CD4-positive, alpha-beta memory T cell (primary cell): ENCODE measurements around the gene EEF1G. TPM values are rescaled to one million over a fixed set of nuclear protein-coding genes. Genes with fewer than 3 reads are reported as not detected.
A peak's percentile ranks its signal among the peaks of the same experiment; 100 is the strongest.
"Not testable (repeated sequence)": the region's sequence is repeated elsewhere in the genome, so short reads cannot be mapped to it uniquely, and the experiment has no call there.

Experiments
- CTCF ChIA-PET: fragments of 350-600 bp; sonication (Branson Sonifier 250); formaldehyde crosslinking; loops from one replicate; lab custom pipeline; 2021; ENCODE audit warnings: inconsistent platforms; ENCODE audit not compliant: partially characterized antibody; lab: Charles Lee
- POLR2A ChIA-PET: fragments of 350-600 bp; sonication (Branson Sonifier 250); formaldehyde crosslinking; loops from one replicate; lab custom pipeline; 2021; ENCODE audit not compliant: partially characterized antibody; lab: Charles Lee
- DNase-seq, 5 donors: peaks; one replicate each; pipeline versions ENCODE4 v3.0.0 to v3.0.0-alpha.2; 2020 to 2022; ENCODE audit warnings: mixed read lengths in 1 of 5
- H3K27ac ChIP-seq: one replicate; pipeline ENCODE4 v1.7.0; 2013; ENCODE audit warnings: low read depth, low read length
- H3K27me3 ChIP-seq: 2 replicates; pipeline ENCODE4 v1.7.0; 2013; ENCODE audit warnings: mild to moderate bottlenecking, low read length, moderate library complexity; ENCODE audit not compliant: insufficient read depth
- H3K36me3 ChIP-seq: 2 replicates; pipeline ENCODE4 v1.7.0; 2013; ENCODE audit warnings: mild to moderate bottlenecking, low read length, moderate library complexity; ENCODE audit not compliant: insufficient read depth
- H3K4me1 ChIP-seq: 2 replicates; pipeline ENCODE4 v1.7.0; 2013; ENCODE audit warnings: mild to moderate bottlenecking, low read length, moderate library complexity; ENCODE audit not compliant: insufficient read depth
- H3K4me3 ChIP-seq, 2 donors: one replicate each; pipeline ENCODE4 v1.7.0; 2013; ENCODE audit warnings: low read length in 2 of 2, mild to moderate bottlenecking in 1 of 2
- H3K9me3 ChIP-seq, 2 donors: one replicate each; pipeline ENCODE4 v1.7.0; 2013; ENCODE audit warnings: low read length in 2 of 2, control low read depth in 1 of 2; ENCODE audit not compliant: control insufficient read depth in 1 of 2
- H3K27ac Mint-ChIP-seq, 7 donors: one replicate each; pipeline ENCODE4 v1.8.0; 2020 to 2021; ENCODE audit warnings: mixed read lengths in 7 of 7, mild to moderate bottlenecking in 6 of 7, inconsistent platforms in 3 of 7, moderate library complexity in 3 of 7
- H3K27me3 Mint-ChIP-seq, 2 donors: one replicate each; pipeline ENCODE4 v1.8.0; 2020 to 2021; ENCODE audit warnings: mixed read lengths in 2 of 2
- H3K36me3 Mint-ChIP-seq, 2 donors: one replicate each; pipeline ENCODE4 v1.8.0; 2020 to 2021; ENCODE audit warnings: mixed read lengths in 2 of 2, inconsistent platforms in 1 of 2, mild to moderate bottlenecking in 1 of 2
- H3K4me1 Mint-ChIP-seq, 4 donors: one replicate each; pipeline ENCODE4 v1.8.0; 2020 to 2021; ENCODE audit warnings: mixed read lengths in 4 of 4, mild to moderate bottlenecking in 1 of 4
- H3K4me3 Mint-ChIP-seq, 8 donors: one replicate each; pipeline ENCODE4 v1.8.0; 2020 to 2021; ENCODE audit warnings: mixed read lengths in 8 of 8, mild to moderate bottlenecking in 7 of 8, moderate library complexity in 6 of 8, inconsistent platforms in 3 of 8
- H3K9me3 Mint-ChIP-seq, 8 donors: one replicate each; pipeline ENCODE4 v1.8.0; 2020 to 2021; ENCODE audit warnings: mixed read lengths in 8 of 8, mild to moderate bottlenecking in 5 of 8, inconsistent platforms in 3 of 8, moderate library complexity in 1 of 8
- intact Hi-C: fragments of 100-400 bp; cut with micrococcal nuclease; formaldehyde crosslinking; loops from one replicate; pipeline ENCODE4 v1.15.1; 2023
- polyA plus RNA-seq, 2 donors: library from polyadenylated mRNA; unstranded; fragments of 300-500 nt; fragmentation: Illumina TruSeq; gene quantifications; one replicate each; pipeline ENCODE4 v1.2.3, GENCODE V29; 2021
- total RNA-seq, 2 experiments: library from RNA; stranded (reverse); gene quantifications; one replicate each; pipeline ENCODE4 v1.2.3, GENCODE V29; 2021

Gene EEF1G
- total and polyA plus RNA-seq, 4 experiments from 2014 or later = 1,453 to 1,910 (median 1,835) TPM

DNA sequence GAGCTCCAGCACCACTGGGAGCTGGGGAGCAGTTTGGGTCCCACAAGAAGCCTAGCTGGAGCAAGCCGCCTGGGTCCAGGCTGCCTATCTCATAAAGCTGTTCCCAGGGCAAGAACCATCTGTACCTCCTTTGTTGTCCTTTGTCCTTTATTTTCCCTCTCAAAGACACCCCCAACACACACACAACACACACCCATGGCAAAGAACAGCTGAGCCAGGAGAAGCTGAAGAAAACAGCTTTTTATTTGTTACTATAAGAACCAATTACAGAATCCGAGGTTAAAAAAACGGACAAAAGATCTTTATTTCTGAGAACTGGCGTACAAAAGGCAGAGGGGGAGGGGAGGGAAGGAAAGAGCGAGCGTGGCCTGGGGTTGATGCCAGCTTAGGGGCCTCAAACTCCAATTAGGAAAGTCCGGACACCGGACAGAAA lies 19.3 kb upstream of the EEF1G start:
- peak overlapping the region in 5 of 8 donors; percentile 37 to 96 (median 70) for H3K4me3 Mint-ChIP-seq
- H3K9me3 Mint-ChIP-seq = peaks cover 0 to 8% (median 0%) of the 10 kb centered on the region in 8 donors
- peaks cover 43 to 64% of the 10 kb centered on the region in 2 donors for H3K36me3 Mint-ChIP-seq

DNA sequence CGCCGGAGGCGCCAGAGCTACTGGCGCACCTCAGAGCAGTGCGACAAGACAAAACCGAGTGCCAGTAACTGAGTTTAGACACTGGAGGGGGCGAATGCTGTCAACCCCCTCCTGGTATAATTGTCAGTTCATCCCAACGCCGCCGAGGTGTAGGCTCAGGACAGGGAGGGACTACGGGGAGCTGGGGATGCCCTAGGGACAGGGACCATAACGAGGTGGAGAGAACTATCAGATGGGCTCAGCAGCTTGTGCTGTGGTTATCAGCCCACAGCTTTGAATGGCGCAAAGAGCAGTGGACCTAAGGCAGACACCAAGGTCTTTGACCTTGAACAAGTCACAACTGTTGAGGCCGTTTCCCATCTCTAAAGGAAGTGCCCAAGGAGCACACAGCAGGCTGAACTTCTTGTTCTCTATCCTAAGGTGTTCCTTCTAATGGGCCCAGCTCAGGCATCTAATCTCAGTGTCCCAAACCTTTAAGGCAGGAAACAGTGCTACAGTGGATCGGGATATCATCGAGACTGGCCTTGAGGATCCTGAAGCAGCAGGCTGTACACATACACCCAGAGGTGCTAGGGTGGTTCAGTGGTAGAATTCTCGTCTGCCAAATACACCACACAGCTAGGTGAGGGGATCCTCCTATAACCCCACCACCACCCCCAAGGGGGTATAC lies 18.6 kb upstream of the EEF1G start:
- Histone ChIP-seq H3K4me1 (peaks cover 43% of the 10 kb centered on the region), H3K4me3 (peak overlapping the region; percentile 67 to 69), H3K36me3 (peaks cover 53% of the 10 kb centered on the region), H3K27ac (peak overlapping the region; percentile 87), H3K9me3 (no peaks in the 10 kb centered on the region), H3K27me3 (no peaks in the 10 kb centered on the region)
- DNase-seq = no peak
- ChIA-PET CTCF (interaction anchor here (0.7 to 6.3 kb wide), 44 partner anchors 7 to 289 kb away, joined by 3 to 86 read pairs (median 5); partner anchors contain the start of genes B3GAT3, C11orf98, CSKMT and EEF1G), POLR2A (interaction anchor here (0.6 to 12.0 kb wide), 61 partner anchors 9 to 625 kb away, joined by 3 to 494 read pairs (median 7); partner anchors contain the start of genes AHNAK, B3GAT3, BSCL2 and C11orf98)
- Mint-ChIP-seq H3K36me3 (peaks cover 35 to 61% of the 10 kb centered on the region in 2 donors), H3K27me3 (no peaks in the 10 kb centered on the region), H3K9me3 (peaks cover 0 to 8% (median 0%) of the 10 kb centered on the region in 8 donors), H3K27ac (peak overlapping the region; percentile 87 to 98 (median 98)), H3K4me3 (peak overlapping the region; percentile 89 to 98 (median 95)), H3K4me1 (peaks cover 27 to 73% (median 45%) of the 10 kb centered on the region in 4 donors)
- intact Hi-C loops = loop anchor here (5.0 kb wide), 1 partner anchor 270 kb away; no protein-coding TSS in a partner anchor

More for the DNA sequence above, 19.3 kb upstream of the EEF1G start:
- ChIA-PET POLR2A (interaction anchor here (0.8 to 12.0 kb wide), 26 partner anchors 9 to 288 kb away, joined by 3 to 494 read pairs (median 32); partner anchors contain the start of genes B3GAT3, BSCL2, C11orf98 and CSKMT), CTCF (interaction anchor here (0.7 to 6.3 kb wide), 25 partner anchors 8 to 269 kb away, joined by 3 to 86 read pairs (median 6); partner anchors contain the start of genes B3GAT3, C11orf98, CSKMT and EEF1G)
- H3K27me3 ChIP-seq = no peaks in the 10 kb centered on the region
- intact Hi-C loops = loop anchor here (1.0 to 5.0 kb wide), 2 partner anchors 101 to 269 kb away; no protein-coding TSS in a partner anchor
- H3K27ac ChIP-seq = peak overlapping the region; percentile 87
- Mint-ChIP-seq H3K27ac (peak overlapping the region; percentile 84 to 98 (median 98)), H3K27me3 (no peaks in the 10 kb centered on the region), H3K4me1 (peaks cover 27 to 80% (median 51%) of the 10 kb centered on the region in 4 donors)
- H3K4me1 ChIP-seq = peaks cover 50% of the 10 kb centered on the region
- peak overlapping the region in 1 of 2 donors; percentile 69 for H3K4me3 ChIP-seq
- H3K9me3 ChIP-seq = no peaks in the 10 kb centered on the region
- H3K36me3 ChIP-seq = peaks cover 53% of the 10 kb centered on the region
- DNase-seq = no peak

DNA sequence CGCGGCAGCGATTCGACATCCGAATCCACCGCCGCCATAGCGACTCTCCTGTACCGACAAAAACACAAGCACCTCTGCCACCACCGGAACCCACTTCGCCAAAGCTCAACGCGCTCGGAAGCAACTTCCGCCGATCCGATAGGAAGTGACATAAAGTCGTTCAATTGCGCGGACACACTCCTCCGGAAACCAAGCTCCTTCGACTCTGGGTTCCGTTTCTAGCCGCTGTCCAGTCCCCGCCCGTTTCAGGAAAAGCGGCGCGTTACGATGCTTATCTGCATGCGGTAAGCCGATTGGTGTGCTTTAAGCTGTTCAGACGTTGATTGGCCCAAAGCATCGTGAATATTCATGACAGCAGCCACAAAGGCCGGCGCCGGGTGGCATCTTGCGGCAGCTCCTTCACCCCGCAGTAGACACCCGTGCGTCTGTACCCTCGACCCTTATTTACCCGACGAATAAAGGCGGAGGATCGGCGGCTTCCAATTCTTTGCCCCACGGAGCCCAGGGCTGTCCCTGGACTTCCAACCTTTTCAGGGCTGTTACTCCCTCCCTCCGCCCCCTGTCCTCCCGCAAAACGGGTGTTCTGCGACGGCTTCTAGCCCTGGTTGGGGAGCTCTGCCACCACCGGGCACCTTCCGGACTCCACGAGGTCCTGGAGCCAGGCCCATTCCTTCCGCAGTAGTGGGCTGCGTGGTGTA lies 17.9 kb upstream of the EEF1G start, which contains the start of gene TUT1:
TUT1 (minus strand) TSS at position 76 of the 698 bp plus-strand sequence; CDS start at position 38, 38 bp downstream.
- Histone ChIP-seq H3K27me3 (no peaks in the 10 kb centered on the region), H3K4me1 (peaks cover 43% of the 10 kb centered on the region), H3K27ac (peak within 1 kb of the TSS; percentile 87), H3K36me3 (peaks cover 47% of the 10 kb centered on the region), H3K9me3 (no peaks in the 10 kb centered on the region), H3K4me3 (peak within 1 kb of the TSS; percentile 69 to 87)
- Mint-ChIP-seq H3K4me1 (peaks cover 26 to 69% (median 44%) of the 10 kb centered on the region in 4 donors), H3K4me3 (peak within 1 kb of the TSS; percentile 89 to 98 (median 95)), H3K36me3 (peaks cover 31 to 58% of the 10 kb centered on the region in 2 donors), H3K27me3 (no peaks in the 10 kb centered on the region), H3K27ac (peak within 1 kb of the TSS; percentile 87 to 98 (median 98)), H3K9me3 (peaks cover 0 to 8% (median 0%) of the 10 kb centered on the region in 8 donors)
- DNase-seq = peak; percentile 96 to 98 (median 98)
- ChIA-PET POLR2A (interaction anchor here (0.6 to 12.0 kb wide), 66 partner anchors 9 to 1680 kb away, joined by 3 to 494 read pairs (median 6); partner anchors contain the start of genes AHNAK, B3GAT3, BSCL2 and C11orf98), CTCF (interaction anchor here (0.7 to 6.3 kb wide), 44 partner anchors 8 to 289 kb away, joined by 3 to 86 read pairs (median 5); partner anchors contain the start of genes B3GAT3, C11orf98, CSKMT and EEF1G)
- intact Hi-C loops = loop anchor here (1.0 to 5.0 kb wide), 11 partner anchors 8 to 289 kb away; partner anchors contain the start of genes C11orf98, CSKMT, EML3 and GANAB

DNA sequence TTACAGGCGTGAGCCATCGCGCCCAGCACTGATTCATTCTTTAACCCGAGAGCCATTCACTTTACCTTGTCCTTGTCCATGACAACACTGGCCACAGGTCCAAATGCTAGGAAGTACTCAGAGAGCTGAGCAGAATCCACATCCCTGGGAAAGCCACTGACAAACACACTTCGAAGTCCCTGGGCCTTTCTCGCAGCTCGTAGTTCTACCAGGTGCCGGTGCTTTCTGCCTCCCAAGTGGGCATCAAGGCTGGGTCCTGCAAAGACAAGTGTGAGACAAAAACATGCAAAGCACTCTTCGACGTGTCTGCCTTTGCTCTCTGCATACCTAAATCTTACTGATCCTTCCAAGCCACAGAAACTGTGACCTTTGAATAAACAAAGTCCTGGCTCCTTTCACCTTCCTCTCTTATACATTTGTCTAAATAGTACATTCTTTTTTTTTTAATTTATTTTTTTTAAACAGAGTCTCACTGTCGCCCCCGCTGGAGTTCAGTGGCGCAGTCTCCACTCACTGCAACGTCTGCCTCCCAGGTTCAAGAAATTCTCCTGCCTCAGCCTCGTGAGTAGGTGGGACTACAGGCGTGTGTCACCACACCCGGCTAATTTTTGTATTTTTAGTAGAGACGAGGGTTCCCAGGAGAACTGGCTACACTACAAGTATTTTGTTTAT lies 15.4 kb upstream of the EEF1G start:
- Histone ChIP-seq H3K4me1 (peaks cover 41% of the 10 kb centered on the region), H3K36me3 (peaks cover 30% of the 10 kb centered on the region), H3K4me3 (no peak overlapping the region), H3K27me3 (no peaks in the 10 kb centered on the region), H3K9me3 (no peaks in the 10 kb centered on the region), H3K27ac (no peak overlapping the region)
- H3K9me3 Mint-ChIP-seq = peaks cover 0 to 8% (median 0%) of the 10 kb centered on the region in 8 donors
- intact Hi-C loops = no loop called here
- peaks cover 23 to 49% (median 35%) of the 10 kb centered on the region in 4 donors for H3K4me1 Mint-ChIP-seq
- CTCF ChIA-PET = interaction anchor here (0.6 to 1.5 kb wide), 6 partner anchors 8 to 194 kb away, joined by 3 to 7 read pairs (median 4); partner anchors contain the start of gene EEF1G
- no peak for DNase-seq
- H3K36me3 Mint-ChIP-seq = peaks cover 11 to 40% of the 10 kb centered on the region in 2 donors
- H3K4me3 Mint-ChIP-seq = peak overlapping the region in 3 of 8 donors; percentile 9 to 49 (median 48)
- POLR2A ChIA-PET = interaction anchor here (1.0 to 4.3 kb wide), 8 partner anchors 10 to 251 kb away, joined by 3 to 99 read pairs (median 5); partner anchors contain the start of genes BSCL2, C11orf98, CSKMT and EEF1G
- peak overlapping the region in 5 of 7 donors; percentile 15 to 87 (median 60) for H3K27ac Mint-ChIP-seq
- no peaks in the 10 kb centered on the region for H3K27me3 Mint-ChIP-seq

DNA sequence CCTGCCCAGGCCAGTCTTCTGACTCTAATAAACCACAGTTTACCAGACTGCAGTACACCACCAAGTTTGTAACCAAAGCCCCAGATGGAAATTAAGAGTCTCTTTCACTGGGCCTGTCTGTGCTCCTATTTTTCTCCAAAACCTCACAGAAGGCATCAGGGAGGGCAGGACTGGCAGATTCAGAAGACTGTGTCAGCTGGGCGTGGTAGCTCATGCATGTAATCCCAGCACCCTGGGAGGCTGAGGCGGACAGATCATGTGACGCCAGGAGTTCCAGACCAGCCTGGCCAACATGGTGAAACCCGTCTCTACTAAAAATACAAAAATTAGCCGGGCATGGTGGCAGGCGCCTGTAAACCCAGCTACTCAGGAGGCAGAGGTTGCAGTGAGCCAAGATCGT lies 11.7 kb upstream of the EEF1G start:
- H3K4me3 ChIP-seq, H3K9me3 ChIP-seq, H3K4me3 Mint-ChIP-seq, H3K9me3 Mint-ChIP-seq, DNase-seq, H3K27ac ChIP-seq, H3K27me3 Mint-ChIP-seq, H3K27me3 ChIP-seq, intact Hi-C loops: not testable (repeated sequence)
- H3K27ac Mint-ChIP-seq = peak overlapping the region in 1 of 7 donors; percentile 24
- H3K36me3 ChIP-seq = peaks cover 44% of the 10 kb centered on the region
- H3K36me3 Mint-ChIP-seq = peaks cover 11 to 28% of the 10 kb centered on the region in 2 donors
- H3K4me1 Mint-ChIP-seq = peaks cover 8 to 19% (median 14%) of the 10 kb centered on the region in 4 donors
- CTCF ChIA-PET = interaction anchor here (1.4 kb wide), 1 partner anchor 109 kb away, joined by 4 read pairs; no protein-coding TSS in a partner anchor
- POLR2A ChIA-PET = interaction anchor here (1.2 kb wide), 1 partner anchor 80 kb away, joined by 3 read pairs; the partner anchor contains the start of genes C11orf98 and CSKMT
- peaks cover 12% of the 10 kb centered on the region for H3K4me1 ChIP-seq

DNA sequence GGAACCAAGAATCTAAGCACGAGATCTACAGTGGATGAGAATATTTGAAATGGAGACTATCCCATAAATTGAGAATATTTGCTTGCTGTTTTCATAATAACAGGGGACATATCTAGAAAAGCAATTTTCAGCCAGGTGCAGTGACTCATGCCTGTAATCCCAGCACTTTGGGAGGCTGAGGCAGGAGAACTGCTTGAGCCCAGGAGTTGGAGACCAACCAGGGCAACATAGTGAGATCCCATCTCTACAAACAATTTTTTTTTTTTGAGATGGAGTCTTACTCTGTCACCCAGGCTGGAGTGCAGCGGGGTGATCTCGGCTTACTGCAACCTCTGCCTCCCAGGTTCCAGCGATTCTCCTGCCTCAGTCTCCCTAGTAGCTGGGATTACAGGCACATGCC lies 8.0 kb upstream of the EEF1G start:
- intact Hi-C loops, H3K27ac Mint-ChIP-seq, H3K4me3 Mint-ChIP-seq, H3K27me3 ChIP-seq, H3K27ac ChIP-seq, H3K4me1 ChIP-seq, H3K27me3 Mint-ChIP-seq, H3K4me1 Mint-ChIP-seq, H3K9me3 ChIP-seq, DNase-seq, H3K4me3 ChIP-seq, H3K9me3 Mint-ChIP-seq: not testable (repeated sequence)
- ChIA-PET POLR2A (interaction anchor here (2.1 kb wide), 1 partner anchor 10 kb away, joined by 9 read pairs; the partner anchor contains the start of gene TUT1), CTCF (interaction anchor here (1.2 to 1.4 kb wide), 3 partner anchors 10 to 242 kb away, joined by 3 to 4 read pairs (median 4); no protein-coding TSS in a partner anchor)
- peaks cover 14 to 29% of the 10 kb centered on the region in 2 donors for H3K36me3 Mint-ChIP-seq
- peaks cover 41% of the 10 kb centered on the region for H3K36me3 ChIP-seq
